Measurements from ENCODE around the gene ACADVL. TPM values are rescaled to one million over a fixed set of nuclear protein-coding genes. Genes with fewer than 3 reads are reported as not detected.

ACADVL gene
- total RNA-seq, 1 experiment from 2014 or later = 305 TPM

Small RNAs within 50 kb of the gene (microRNA-seq; reads per million reads assigned to microRNA genes)
- 4,183 reads per million, percentile 90 among the genes with 10 or more reads in this experiment for gene MIR324 (ENCODE audit: unreplicated experiment)

Other genes with a start within 250 kb of the ACADVL start
- not detected for gene ALOX12, start 223.9 kb upstream of the ACADVL start, total RNA-seq (2021; ENCODE audit: unreplicated experiment)
- gene RNASEK, start 207.3 kb upstream of the ACADVL start, total RNA-seq (2021; ENCODE audit: unreplicated experiment) = 196 TPM
- 0.18 TPM for gene BCL6B, start 196.9 kb upstream of the ACADVL start, total RNA-seq (2021; ENCODE audit: unreplicated experiment)
- 13.1 TPM for gene SLC16A13, start 183.9 kb upstream of the ACADVL start, total RNA-seq (2021; ENCODE audit: unreplicated experiment)
- gene SLC16A11, start 175.8 kb upstream of the ACADVL start, total RNA-seq (2021; ENCODE audit: unreplicated experiment) = not detected
- gene CLEC10A, start 139.7 kb upstream of the ACADVL start, total RNA-seq (2021; ENCODE audit: unreplicated experiment) = not detected
- gene ASGR2, start 105.1 kb upstream of the ACADVL start, total RNA-seq (2021; ENCODE audit: unreplicated experiment) = 0.21 TPM
- 1.3 TPM for gene ASGR1, start 40.6 kb upstream of the ACADVL start, total RNA-seq (2021; ENCODE audit: unreplicated experiment)
- 32.4 TPM for gene DLG4, start 102 bp upstream of the ACADVL start, total RNA-seq (2021; ENCODE audit: unreplicated experiment)
- gene DVL2, start 14.6 kb downstream of the ACADVL start, total RNA-seq (2021; ENCODE audit: unreplicated experiment) = 84.2 TPM
- gene PHF23, start 19.5 kb downstream of the ACADVL start, total RNA-seq (2021; ENCODE audit: unreplicated experiment) = 69.3 TPM
- 289 TPM for gene GABARAP, start 22.5 kb downstream of the ACADVL start, total RNA-seq (2021; ENCODE audit: unreplicated experiment)
- gene CTDNEP1, start 31.8 kb downstream of the ACADVL start, total RNA-seq (2021; ENCODE audit: unreplicated experiment) = 132 TPM
- gene ELP5, start 32.3 kb downstream of the ACADVL start, total RNA-seq (2021; ENCODE audit: unreplicated experiment) = 89.5 TPM
- 43.1 TPM for gene CLDN7, start 42.5 kb downstream of the ACADVL start, total RNA-seq (2021; ENCODE audit: unreplicated experiment)
- 0.31 TPM for gene SLC2A4, start 61.8 kb downstream of the ACADVL start, total RNA-seq (2021; ENCODE audit: unreplicated experiment)
- gene YBX2, start 74.7 kb downstream of the ACADVL start, total RNA-seq (2021; ENCODE audit: unreplicated experiment) = 54.9 TPM
- gene EIF5A, start 87.7 kb downstream of the ACADVL start, total RNA-seq (2021; ENCODE audit: unreplicated experiment) = 728 TPM
- gene GPS2, start 95.4 kb downstream of the ACADVL start, total RNA-seq (2021; ENCODE audit: unreplicated experiment) = 96.6 TPM
- gene NEURL4, start 109.4 kb downstream of the ACADVL start, total RNA-seq (2021; ENCODE audit: unreplicated experiment) = 58.9 TPM
- gene ACAP1, start 116.6 kb downstream of the ACADVL start, total RNA-seq (2021; ENCODE audit: unreplicated experiment) = 2.7 TPM
- 11.0 TPM for gene KCTD11, start 132.2 kb downstream of the ACADVL start, total RNA-seq (2021; ENCODE audit: unreplicated experiment)
- gene TMEM95, start 135.2 kb downstream of the ACADVL start, total RNA-seq (2021; ENCODE audit: unreplicated experiment) = not detected
- 6.2 TPM for gene TNK1, start 161.2 kb downstream of the ACADVL start, total RNA-seq (2021; ENCODE audit: unreplicated experiment)
- gene PLSCR3, start 174.6 kb downstream of the ACADVL start, total RNA-seq (2021; ENCODE audit: unreplicated experiment) = 32.0 TPM
- gene TMEM256, start 184.2 kb downstream of the ACADVL start, total RNA-seq (2021; ENCODE audit: unreplicated experiment) = 35.8 TPM
- gene NLGN2, start 187.9 kb downstream of the ACADVL start, total RNA-seq (2021; ENCODE audit: unreplicated experiment) = 33.6 TPM
- gene SPEM1, start 200.4 kb downstream of the ACADVL start, total RNA-seq (2021; ENCODE audit: unreplicated experiment) = not detected
- not detected for gene SPEM2, start 205.7 kb downstream of the ACADVL start, total RNA-seq (2021; ENCODE audit: unreplicated experiment)
- not detected for gene SPEM3, start 208.9 kb downstream of the ACADVL start, total RNA-seq (2021; ENCODE audit: unreplicated experiment)
- 8.5 TPM for gene TMEM102, start 215.5 kb downstream of the ACADVL start, total RNA-seq (2021; ENCODE audit: unreplicated experiment)
- gene FGF11, start 219.6 kb downstream of the ACADVL start, total RNA-seq (2021; ENCODE audit: unreplicated experiment) = 4.4 TPM
- 14.3 TPM for gene CHRNB1, start 225.1 kb downstream of the ACADVL start, total RNA-seq (2021; ENCODE audit: unreplicated experiment)